CD4-positive, CD25-positive, alpha-beta regulatory T cell (primary cell): ENCODE data around the gene ITGB2. TPM values are rescaled to one million over a fixed set of nuclear protein-coding genes. Genes with fewer than 3 reads are reported as not detected.

ENCODE experiments used
- ATAC-seq, 2 donors: fragments of 150-1000 bp; cut with Tn5 transposase; one replicate each; pipeline ENCODE4 v1.10.0; 2021; ENCODE audit warnings: low read depth in 2 of 2, moderate number of reproducible peaks in 2 of 2, moderate library complexity in 1 of 2
- DNase-seq, 3 donors: peaks; one replicate each; pipeline versions ENCODE4 v3.0.0 to v3.0.0-alpha.2; 2012 to 2022; ENCODE audit warnings: mixed read lengths in 1 of 3
- H3K27ac ChIP-seq: one replicate; pipeline ENCODE4 v1.7.0; 2013; ENCODE audit warnings: mild to moderate bottlenecking, low read length; ENCODE audit not compliant: insufficient read depth, poor library complexity, severe bottlenecking
- H3K27me3 ChIP-seq: one replicate; pipeline ENCODE4 v1.7.0; 2013; ENCODE audit warnings: low read length; ENCODE audit not compliant: control insufficient read depth, insufficient read depth
- H3K36me3 ChIP-seq: one replicate; pipeline ENCODE4 v1.7.0; 2013; ENCODE audit warnings: mild to moderate bottlenecking, low read length, moderate library complexity; ENCODE audit not compliant: control insufficient read depth, insufficient read depth
- H3K4me1 ChIP-seq: 2 replicates; pipeline ENCODE4 v1.7.0; 2013; ENCODE audit warnings: mild to moderate bottlenecking, low read length; ENCODE audit not compliant: insufficient read depth, control insufficient read depth, poor library complexity, severe bottlenecking
- H3K4me3 ChIP-seq: one replicate; pipeline ENCODE4 v1.7.0; 2013; ENCODE audit warnings: low read depth, mild to moderate bottlenecking, low read length, moderate library complexity
- H3K9me3 ChIP-seq, 2 experiments: 1 replicate in 1 of 2; 2 replicates in 1 of 2; pipeline ENCODE4 v1.7.0; 2013; ENCODE audit warnings: low read length in 2 of 2, mild to moderate bottlenecking in 1 of 2, moderate library complexity in 1 of 2; ENCODE audit not compliant: control insufficient read depth in 2 of 2
- H3K27ac Mint-ChIP-seq, 3 donors: one replicate each; pipeline ENCODE4 v1.8.0; 2020 to 2022; ENCODE audit warnings: mild to moderate bottlenecking in 3 of 3, mixed read lengths in 3 of 3, moderate library complexity in 2 of 3
- H3K27me3 Mint-ChIP-seq: one replicate; pipeline ENCODE4 v1.8.0; 2022; ENCODE audit warnings: mild to moderate bottlenecking, mixed read lengths
- H3K36me3 Mint-ChIP-seq: one replicate; pipeline ENCODE4 v1.8.0; 2020; ENCODE audit warnings: mixed read lengths
- H3K4me1 Mint-ChIP-seq, 4 donors: one replicate each; pipeline ENCODE4 v1.8.0; 2020 to 2022; ENCODE audit warnings: mixed read lengths in 4 of 4, mild to moderate bottlenecking in 1 of 4
- H3K4me3 Mint-ChIP-seq, 4 donors: one replicate each; pipeline ENCODE4 v1.8.0; 2020 to 2022; ENCODE audit warnings: mild to moderate bottlenecking in 4 of 4, mixed read lengths in 4 of 4, moderate library complexity in 3 of 4
- H3K9me3 Mint-ChIP-seq, 7 donors: one replicate each; pipeline ENCODE4 v1.8.0; 2020 to 2022; ENCODE audit warnings: mixed read lengths in 7 of 7, mild to moderate bottlenecking in 3 of 7, moderate library complexity in 2 of 7
- polyA plus RNA-seq, 4 donors: library from polyadenylated mRNA; unstranded; fragments of 300-500 nt; fragmentation: Illumina TruSeq; gene quantifications; one replicate each; pipeline ENCODE4 v1.2.3, GENCODE V29; 2021
- total RNA-seq: library from RNA; stranded (reverse); gene quantifications from one replicate; pipeline ENCODE4 v1.2.3, GENCODE V29; 2022

Gene ITGB2
- total and polyA plus RNA-seq, 5 donors from 2014 or later = 411 to 519 (median 425) TPM

DNA sequence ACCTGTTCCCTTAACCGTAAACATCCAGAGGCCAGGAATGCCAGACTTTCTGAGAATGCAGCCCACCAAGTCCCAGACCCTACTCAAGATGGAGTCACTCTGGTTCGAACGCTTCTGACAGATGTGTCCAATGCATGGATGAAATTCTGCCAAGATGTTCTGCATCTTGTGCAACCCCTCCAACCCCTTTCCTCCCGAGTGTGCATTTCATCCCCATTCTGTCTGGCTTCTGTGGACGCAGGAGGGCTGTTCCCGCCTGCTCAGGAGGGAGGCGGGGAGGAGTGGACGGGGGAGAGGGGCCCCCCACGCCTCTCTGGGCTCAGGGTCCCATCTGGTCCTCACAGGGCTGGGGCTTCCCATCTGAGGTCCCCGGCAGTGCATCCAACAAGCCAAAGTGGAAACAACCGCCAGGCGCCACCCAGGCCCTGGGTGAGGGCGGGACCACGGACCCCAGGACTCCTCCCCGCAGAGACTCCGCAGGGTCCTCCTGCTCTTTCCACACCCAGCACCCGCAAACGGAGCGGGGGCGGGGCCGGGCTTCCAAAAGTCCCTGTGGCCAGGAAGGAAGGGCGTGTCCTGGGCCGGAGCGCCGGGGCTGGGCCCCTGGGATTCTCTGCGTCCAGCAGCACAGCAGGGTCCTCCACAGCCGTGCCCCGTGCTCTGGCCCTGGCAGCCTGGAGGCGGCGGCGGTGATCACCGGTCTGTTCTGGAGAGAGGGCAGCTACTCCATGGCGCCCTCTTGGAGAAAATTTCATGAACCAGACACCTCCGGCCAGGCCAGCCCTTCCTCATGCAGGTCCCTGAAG is 75.1 kb downstream of the ITGB2 start:
- H3K27me3 Mint-ChIP-seq = peaks cover 18% of the 10 kb centered on the region
- peaks cover 18% of the 10 kb centered on the region for H3K4me1 ChIP-seq
- H3K36me3 Mint-ChIP-seq = no peaks in the 10 kb centered on the region
- peaks cover 20% of the 10 kb centered on the region for H3K36me3 ChIP-seq
- H3K27ac ChIP-seq = no peak overlapping the region
- no peaks in the 10 kb centered on the region for H3K9me3 ChIP-seq
- peak overlapping the region; percentile 55 for H3K4me3 ChIP-seq
- peak overlapping the region in 2 of 4 donors; percentile 62 to 70 for H3K4me3 Mint-ChIP-seq
- peaks cover 0 to 15% (median 7%) of the 10 kb centered on the region in 4 donors for H3K4me1 Mint-ChIP-seq
- ATAC-seq = peak; percentile 64 to 69
- DNase-seq = peak; percentile 29 to 38 (median 30)
- peak overlapping the region in 1 of 3 donors; percentile 31 for H3K27ac Mint-ChIP-seq
- no peaks in the 10 kb centered on the region for H3K27me3 ChIP-seq
- no peaks in the 10 kb centered on the region for H3K9me3 Mint-ChIP-seq

DNA sequence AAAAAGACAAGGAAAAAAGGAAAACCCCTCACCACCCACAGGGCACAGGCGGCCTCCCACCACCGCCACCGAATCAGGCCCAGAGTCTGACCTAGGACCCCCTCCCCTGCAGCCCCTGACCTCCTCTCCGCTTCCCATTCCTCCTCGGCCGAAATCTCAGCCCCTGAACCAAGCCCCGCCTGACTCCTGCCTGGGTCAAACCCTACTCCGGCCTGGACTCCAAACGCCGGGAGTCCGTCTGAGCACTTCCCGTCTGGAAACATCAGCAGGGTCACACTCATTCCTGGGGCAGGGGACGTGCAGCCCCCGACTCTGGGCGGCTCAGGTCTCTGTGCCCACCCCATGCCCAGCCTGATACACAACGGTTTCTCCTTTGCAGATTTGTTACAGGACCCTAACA is 76.4 kb downstream of the ITGB2 start:
- Mint-ChIP-seq H3K27ac (peak overlapping the region in 1 of 3 donors; percentile 76), H3K4me3 (peak overlapping the region in 1 of 4 donors; percentile 46), H3K36me3 (no peaks in the 10 kb centered on the region), H3K9me3 (no peaks in the 10 kb centered on the region), H3K27me3 (peaks cover 18% of the 10 kb centered on the region), H3K4me1 (peaks cover 0 to 15% (median 9%) of the 10 kb centered on the region in 4 donors)
- no peak for ATAC-seq
- Histone ChIP-seq H3K36me3 (peaks cover 7% of the 10 kb centered on the region), H3K4me3 (no peak overlapping the region), H3K27me3 (no peaks in the 10 kb centered on the region), H3K4me1 (peaks cover 18% of the 10 kb centered on the region), H3K9me3 (no peaks in the 10 kb centered on the region), H3K27ac (no peak overlapping the region)
- no peak for DNase-seq

DNA sequence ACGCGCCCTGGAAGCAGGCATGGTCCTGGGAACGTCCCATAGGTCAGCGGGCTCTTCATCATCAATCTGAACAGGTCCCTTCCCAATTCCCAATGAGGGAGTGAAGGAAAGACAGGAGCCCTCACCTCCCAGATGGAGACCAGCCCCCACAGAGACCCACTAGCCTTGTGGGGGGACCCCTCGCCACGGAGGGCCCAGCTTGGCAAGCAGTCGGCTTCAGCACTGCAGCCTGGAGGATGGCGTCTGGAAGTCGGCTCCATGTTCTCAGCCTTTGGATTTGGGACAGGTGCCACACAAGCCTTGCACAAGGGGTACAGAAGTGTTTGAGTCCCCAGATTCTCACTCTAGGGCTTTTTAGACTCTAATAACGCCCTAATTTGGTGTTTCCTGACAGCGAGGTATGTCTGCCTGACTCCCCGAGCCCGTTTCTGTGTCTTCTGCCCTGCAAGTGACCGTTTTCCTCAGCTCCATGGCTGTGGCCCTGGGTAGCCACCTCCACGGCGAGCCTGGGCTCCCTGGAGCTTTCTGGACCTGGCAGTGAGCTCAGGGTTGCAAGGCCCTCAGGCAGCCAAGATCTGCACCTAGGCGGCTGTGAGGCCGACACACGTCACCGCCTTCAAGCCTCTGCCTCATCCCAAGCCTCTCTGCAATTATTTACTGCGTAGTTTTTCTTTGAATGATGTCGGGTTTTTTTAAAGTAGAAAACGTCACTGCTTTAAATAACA is 77.8 kb downstream of the ITGB2 start:
- no peak for DNase-seq
- Mint-ChIP-seq H3K36me3 (no peaks in the 10 kb centered on the region), H3K27ac (no peak overlapping the region), H3K27me3 (peaks cover 18% of the 10 kb centered on the region), H3K4me3 (no peak overlapping the region), H3K4me1 (peaks cover 0 to 15% (median 9%) of the 10 kb centered on the region in 4 donors), H3K9me3 (no peaks in the 10 kb centered on the region)
- no peaks in the 10 kb centered on the region for H3K36me3 ChIP-seq
- peaks cover 18% of the 10 kb centered on the region for H3K4me1 ChIP-seq
- no peak overlapping the region for H3K27ac ChIP-seq
- H3K4me3 ChIP-seq = no peak overlapping the region
- no peaks in the 10 kb centered on the region for H3K27me3 ChIP-seq
- H3K9me3 ChIP-seq = no peaks in the 10 kb centered on the region
- no peak for ATAC-seq

GRCh38 chr21:44842087-44842486 is 78.6 kb downstream of the ITGB2 start:
- Mint-ChIP-seq H3K9me3 (no peaks in the 10 kb centered on the region), H3K27me3 (peaks cover 18% of the 10 kb centered on the region), H3K27ac (no peak overlapping the region), H3K4me1 (peaks cover 0 to 13% (median 9%) of the 10 kb centered on the region in 4 donors), H3K36me3 (no peaks in the 10 kb centered on the region), H3K4me3 (no peak overlapping the region)
- Histone ChIP-seq H3K9me3 (no peaks in the 10 kb centered on the region), H3K27ac (no peak overlapping the region), H3K4me3 (no peak overlapping the region), H3K4me1 (peaks cover 18% of the 10 kb centered on the region), H3K27me3 (no peaks in the 10 kb centered on the region), H3K36me3 (no peaks in the 10 kb centered on the region)
- no peak for DNase-seq
- no peak for ATAC-seq

DNA sequence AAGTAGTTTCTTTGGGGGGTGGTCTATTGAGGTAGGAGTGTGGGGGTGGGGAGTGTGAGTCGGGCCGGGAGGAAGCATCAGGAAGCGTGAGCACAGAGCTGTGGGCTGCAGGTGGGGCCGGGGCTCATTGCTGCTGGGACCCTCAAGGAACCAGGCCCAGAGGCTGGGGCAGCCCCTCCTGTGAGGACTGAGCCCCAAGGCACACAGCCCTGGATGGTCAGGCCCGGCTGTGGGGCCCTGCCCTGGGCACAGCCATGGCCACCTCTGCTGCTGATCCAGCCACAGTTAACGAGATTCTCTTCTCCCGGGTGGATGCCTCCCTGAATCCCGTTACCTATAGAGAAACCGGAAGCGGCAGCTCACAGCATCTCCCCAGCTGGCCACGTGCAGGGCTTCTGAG is 79.9 kb downstream of the ITGB2 start:
- DNase-seq (no peak), ATAC-seq (no peak)
- no peak overlapping the region for H3K27ac ChIP-seq
- no peaks in the 10 kb centered on the region for H3K27me3 ChIP-seq
- H3K4me3 Mint-ChIP-seq = no peak overlapping the region
- peaks cover 13% of the 10 kb centered on the region for H3K27me3 Mint-ChIP-seq
- no peaks in the 10 kb centered on the region for H3K36me3 Mint-ChIP-seq
- H3K4me1 ChIP-seq = peaks cover 7% of the 10 kb centered on the region
- no peak overlapping the region for H3K27ac Mint-ChIP-seq
- no peaks in the 10 kb centered on the region for H3K9me3 Mint-ChIP-seq
- H3K4me1 Mint-ChIP-seq = peaks cover 0 to 5% (median 2%) of the 10 kb centered on the region in 4 donors
- H3K36me3 ChIP-seq = no peaks in the 10 kb centered on the region
- no peaks in the 10 kb centered on the region for H3K9me3 ChIP-seq
- H3K4me3 ChIP-seq = no peak overlapping the region

DNA sequence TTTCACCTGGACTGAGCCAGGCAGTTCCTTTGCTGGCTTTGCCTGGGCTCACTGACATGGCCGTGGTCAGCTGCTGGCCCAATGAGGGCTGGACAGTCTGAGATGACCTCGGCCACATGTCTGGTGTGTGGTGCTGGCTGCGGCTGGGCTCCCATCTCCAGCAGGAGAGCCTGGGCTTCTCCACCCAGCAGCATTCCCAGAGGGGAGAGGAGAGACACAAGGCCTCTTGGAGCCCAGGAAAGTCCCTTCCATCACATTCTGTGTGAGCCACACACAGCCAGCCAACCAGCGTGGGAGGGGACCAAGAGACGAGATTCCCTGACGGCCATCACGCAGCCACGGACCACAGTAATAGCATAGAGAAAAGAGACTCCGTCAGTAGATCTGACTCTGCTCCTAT is 81.7 kb downstream of the ITGB2 start:
- Mint-ChIP-seq H3K9me3 (no peaks in the 10 kb centered on the region), H3K27ac (no peak overlapping the region), H3K4me1 (peaks cover 0 to 4% (median 0%) of the 10 kb centered on the region in 4 donors), H3K27me3 (peaks cover 4% of the 10 kb centered on the region), H3K4me3 (no peak overlapping the region), H3K36me3 (no peaks in the 10 kb centered on the region)
- DNase-seq (no peak), ATAC-seq (no peak)
- Histone ChIP-seq H3K4me1 (no peaks in the 10 kb centered on the region), H3K36me3 (no peaks in the 10 kb centered on the region), H3K4me3 (no peak overlapping the region), H3K27ac (no peak overlapping the region), H3K9me3 (no peaks in the 10 kb centered on the region), H3K27me3 (no peaks in the 10 kb centered on the region)

DNA sequence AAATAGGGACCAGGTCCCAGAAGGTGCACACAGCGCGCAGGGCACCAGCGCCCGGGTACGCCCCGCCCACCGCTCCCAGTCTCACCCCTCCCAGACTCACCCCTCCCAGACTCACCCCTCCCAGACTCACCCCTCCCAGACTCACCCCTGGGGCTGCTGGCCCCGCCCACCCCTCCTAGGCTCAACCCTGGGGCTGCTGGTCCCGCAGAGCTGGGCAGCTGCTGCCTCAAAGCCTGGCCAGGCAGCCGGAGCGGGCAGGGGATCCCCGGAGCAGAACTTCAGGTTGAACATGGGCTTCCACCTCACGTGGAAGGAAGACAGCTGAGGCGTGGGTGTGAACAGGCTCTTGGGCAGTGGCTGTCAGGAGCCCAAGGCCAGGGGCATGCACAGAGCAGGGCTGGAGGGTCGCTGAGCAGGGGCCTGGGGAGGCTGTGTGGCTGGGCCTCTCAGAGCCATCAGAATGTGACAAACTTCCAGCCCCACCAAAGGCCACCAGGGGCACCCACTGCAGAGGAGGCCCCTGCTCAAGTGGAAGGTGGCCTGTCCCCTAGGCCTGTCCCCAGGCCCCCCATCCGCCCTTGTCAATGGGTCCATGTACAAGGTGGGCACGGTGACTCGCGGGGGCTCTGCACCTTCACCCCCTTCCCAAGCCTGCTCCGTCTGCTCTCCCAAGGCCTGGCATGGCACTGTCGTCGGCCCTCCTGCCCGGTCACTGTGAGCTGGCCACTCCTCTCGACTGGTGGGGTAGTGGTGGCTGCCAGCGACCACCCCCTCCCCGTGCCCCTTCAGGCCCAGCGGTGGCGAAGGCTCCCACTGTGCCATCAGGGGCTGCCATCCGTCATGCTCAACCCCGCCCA is 82.4 kb downstream of the ITGB2 start:
- Mint-ChIP-seq H3K4me3 (no peak overlapping the region), H3K4me1 (peaks cover 0 to 4% (median 0%) of the 10 kb centered on the region in 4 donors), H3K27me3 (peaks cover 4% of the 10 kb centered on the region), H3K27ac (no peak overlapping the region), H3K36me3 (no peaks in the 10 kb centered on the region), H3K9me3 (no peaks in the 10 kb centered on the region)
- H3K4me1 ChIP-seq = no peaks in the 10 kb centered on the region
- ATAC-seq = no peak
- H3K36me3 ChIP-seq = no peaks in the 10 kb centered on the region
- H3K4me3 ChIP-seq = no peak overlapping the region
- H3K27ac ChIP-seq = no peak overlapping the region
- no peak for DNase-seq
- H3K9me3 ChIP-seq = no peaks in the 10 kb centered on the region
- no peaks in the 10 kb centered on the region for H3K27me3 ChIP-seq
